MM.1S (cell line): ENCODE measurements around the gene ACTL10.

Source experiments
- CTCF ChIP-seq: fragments of 300-600 bp; sonication (generic); IDR thresholded peaks from 2 replicates; pipeline ENCODE4 v1.5.1; 2016; ENCODE audit warnings: antibody characterized with exemption, low read length, mixed read lengths
- EZH2 ChIP-seq: fragments of 300-600 bp; sonication (generic); optimal IDR thresholded peaks from 2 replicates; pipeline ENCODE3; 2017; ENCODE audit warnings: low read depth, mild to moderate bottlenecking, antibody characterized with exemption, low read length, mixed read lengths

GRCh38 chr20:33709905-33710541 lies 43.3 kb downstream of the ACTL10 start:
- no peak for TF ChIP-seq CTCF
- TF ChIP-seq EZH2, result no peak
